ENCODE results near the gene ZNF91. TPM values are rescaled to one million over a fixed set of nuclear protein-coding genes. Genes with fewer than 3 reads are reported as not detected.
"Not testable (repeated sequence)": the region's sequence is repeated elsewhere in the genome, so short reads cannot be mapped to it uniquely, and the experiment has no call there.

ZNF91 gene
- total RNA-seq, 4 donors from 2014 or later = 39.4 to 119 (median 76.6) TPM

GRCh38 chr19:23384858-23385257 lies 10.4 kb downstream of the ZNF91 start:
- H3K27me3 ChIP-seq = no peaks in the 10 kb centered on the region
- no peak overlapping the region for H3K27ac ChIP-seq
- no peaks in the 10 kb centered on the region for H3K4me1 ChIP-seq
- H3K4me3 ChIP-seq = no peak overlapping the region
- intact Hi-C loops (cut with DNase I; ENCODE audit: low total_unique reads) = no loop called here
- TF ChIP-seq CTCF (IDR thresholded peaks at IDR 0.05) = no peak
- TF ChIP-seq POLR2A (IDR thresholded peaks at IDR 0.05) = no peak
- no peak for DNase-seq
- peaks cover 0 to 12% of the 10 kb centered on the region in 2 donors for H3K9me3 ChIP-seq
- no peaks in the 10 kb centered on the region for H3K36me3 ChIP-seq

GRCh38 chr19:23384166-23384565 lies 11.1 kb downstream of the ZNF91 start:
- Histone ChIP-seq H3K4me3 (no peak overlapping the region), H3K27ac (no peak overlapping the region), H3K36me3 (no peaks in the 10 kb centered on the region), H3K27me3 (no peaks in the 10 kb centered on the region), H3K4me1 (no peaks in the 10 kb centered on the region), H3K9me3 (peaks cover 0 to 12% of the 10 kb centered on the region in 2 donors)
- no peak for DNase-seq
- TF ChIP-seq POLR2A (IDR thresholded peaks at IDR 0.05) (no peak), CTCF (IDR thresholded peaks at IDR 0.05) (no peak)
- intact Hi-C loops (cut with DNase I; ENCODE audit: low total_unique reads) = no loop called here

GRCh38 chr19:23382955-23383354 lies 12.3 kb downstream of the ZNF91 start:
- H3K36me3 ChIP-seq = no peaks in the 10 kb centered on the region
- intact Hi-C loops (cut with DNase I; ENCODE audit: low total_unique reads) = no loop called here
- H3K27me3 ChIP-seq = no peaks in the 10 kb centered on the region
- TF ChIP-seq POLR2A (IDR thresholded peaks at IDR 0.05) = no peak
- no peak for TF ChIP-seq CTCF (IDR thresholded peaks at IDR 0.05)
- no peak for DNase-seq
- H3K9me3 ChIP-seq = peaks cover 0 to 12% of the 10 kb centered on the region in 2 donors
- no peak overlapping the region for H3K27ac ChIP-seq
- no peak overlapping the region for H3K4me3 ChIP-seq
- H3K4me1 ChIP-seq = no peaks in the 10 kb centered on the region

GRCh38 chr19:23381114-23381513 lies 14.2 kb downstream of the ZNF91 start:
- Histone ChIP-seq H3K27ac (no peak overlapping the region), H3K4me3 (no peak overlapping the region), H3K27me3 (no peaks in the 10 kb centered on the region), H3K4me1 (peaks cover 0 to 2% of the 10 kb centered on the region in 2 donors), H3K36me3 (no peaks in the 10 kb centered on the region), H3K9me3 (peaks cover 0 to 12% of the 10 kb centered on the region in 2 donors)
- no peak for TF ChIP-seq CTCF (IDR thresholded peaks at IDR 0.05)
- no peak for TF ChIP-seq POLR2A (IDR thresholded peaks at IDR 0.05)
- DNase-seq = no peak
- intact Hi-C loops (cut with DNase I; ENCODE audit: low total_unique reads) = no loop called here

- DNase-seq; H3K36me3 ChIP-seq; intact Hi-C loops (cut with DNase I; ENCODE audit: low total_unique reads); H3K4me3 ChIP-seq; H3K4me1 ChIP-seq; H3K27me3 ChIP-seq; H3K27ac ChIP-seq: not testable (repeated sequence)
- H3K9me3 ChIP-seq = peaks cover 0 to 12% of the 10 kb centered on the region in 2 donors
Measured at GRCh38 chr19:23379671-23380070, 15.6 kb downstream of the ZNF91 start.

- no peak for DNase-seq
- TF ChIP-seq POLR2A (IDR thresholded peaks at IDR 0.05) = no peak
- no peak for TF ChIP-seq CTCF (IDR thresholded peaks at IDR 0.05)
- peaks cover 0 to 2% of the 10 kb centered on the region in 2 donors for H3K4me1 ChIP-seq
- no peaks in the 10 kb centered on the region for H3K27me3 ChIP-seq
- H3K36me3 ChIP-seq = no peaks in the 10 kb centered on the region
- intact Hi-C loops (cut with DNase I; ENCODE audit: low total_unique reads) = no loop called here
- H3K4me3 ChIP-seq = no peak overlapping the region
- H3K27ac ChIP-seq = no peak overlapping the region
- H3K9me3 ChIP-seq = peaks cover 0 to 12% of the 10 kb centered on the region in 2 donors
Measured at GRCh38 chr19:23378948-23379347, 16.3 kb downstream of the ZNF91 start.

Measured in uterus (tissue), 4 donors.